Caki2 (cell line): ENCODE data around the gene PLPP2. TPM values are rescaled to one million over a fixed set of nuclear protein-coding genes. Genes with fewer than 3 reads are reported as not detected.
"Not testable (repeated sequence)": the region's sequence is repeated elsewhere in the genome, so short reads cannot be mapped to it uniquely, and the experiment has no call there.

Source experiments
- DNase-seq: peaks from one replicate; pipeline ENCODE4 v3.0.0-alpha.2; 2015; ENCODE audit warnings: low read depth
- in situ Hi-C: cut with HindIII; loops from 2 replicates; pipeline ENCODE4 v1.10.0; 2016; ENCODE audit warnings: low sequenced_read_pairs, low pct_unique_long_range_greater_than_20kb, mixed read lengths
- total RNA-seq: library from RNA; depleted of rRNA; stranded (reverse); fragments of >200 nt; shearing (Covaris generic); gene quantifications from 2 replicates; pipeline ENCODE4 v1.2.3, GENCODE V29; 2014; ENCODE audit warnings: low replicate concordance

PLPP2 gene
- total RNA-seq, 1 experiment from 2014 or later = 128 TPM

DNA sequence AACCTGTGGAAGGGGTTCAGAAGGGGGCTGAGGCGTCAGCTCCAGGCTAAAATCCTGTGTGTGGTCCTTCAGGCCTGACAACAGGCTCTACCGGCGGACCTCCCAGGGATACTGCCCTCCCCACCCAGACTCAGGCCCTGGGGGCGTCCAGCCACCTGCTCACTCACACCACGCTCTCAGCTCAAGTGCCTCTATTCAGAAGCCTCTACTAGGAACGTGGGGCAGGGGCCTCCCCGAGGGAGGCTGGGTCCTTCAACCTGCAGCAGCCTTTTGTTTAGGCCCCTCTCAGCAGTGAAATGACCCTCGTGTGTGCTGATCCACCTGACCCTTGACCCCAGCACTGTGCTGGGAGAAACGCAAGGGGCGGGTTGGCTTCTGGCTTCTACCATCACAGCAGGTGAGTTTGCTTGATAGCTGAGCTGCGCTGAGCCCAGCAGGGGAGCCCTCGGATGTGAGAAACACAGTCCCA, 10.6 kb downstream of the PLPP2 start:
- no peak for DNase-seq

DNA sequence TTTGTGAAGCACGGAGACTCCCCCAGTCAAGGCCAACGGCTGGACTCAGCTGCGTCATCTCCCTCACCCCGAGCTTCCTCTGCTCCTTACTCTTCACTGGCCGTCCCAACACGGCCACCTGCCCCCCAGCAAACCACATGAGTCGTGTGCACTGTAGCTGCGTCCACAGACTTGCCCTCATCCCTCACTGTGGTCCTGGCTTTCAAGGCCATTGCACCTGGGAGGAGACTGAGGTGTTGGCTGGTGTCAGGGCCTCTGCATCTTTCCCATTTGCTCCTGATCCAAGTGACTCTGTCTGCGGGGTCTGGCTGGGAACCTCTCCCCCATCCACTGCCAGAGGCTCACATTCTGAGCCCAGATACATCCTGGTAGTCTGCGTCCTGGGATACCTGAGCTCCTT, 11.5 kb downstream of the PLPP2 start:
- no peak for DNase-seq
- in situ Hi-C loops = no loop called here

More for the DNA sequence above, 10.6 kb downstream of the PLPP2 start:
- in situ Hi-C loops = no loop called here

DNA sequence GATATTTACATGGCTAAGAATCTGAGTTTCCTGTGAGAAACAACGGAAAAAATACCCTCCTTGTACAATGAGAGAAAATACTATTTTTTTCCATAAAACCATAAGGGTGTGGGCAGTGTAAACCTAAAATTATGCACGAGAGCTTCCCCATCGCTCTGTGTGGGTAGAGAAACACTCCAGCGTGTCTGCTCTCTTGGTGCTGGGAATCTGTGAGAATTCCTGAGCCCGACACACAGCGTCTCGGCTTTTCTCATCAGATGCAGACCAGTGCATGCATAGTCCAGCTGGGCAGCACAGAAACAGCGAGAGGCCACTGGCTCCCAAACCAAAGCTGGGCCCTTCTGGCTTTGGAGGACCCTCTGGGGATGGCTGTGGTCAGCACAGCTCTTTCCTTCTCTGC, 12.0 kb downstream of the PLPP2 start:
- no peak for DNase-seq
- in situ Hi-C loops = no loop called here

GRCh38 chr19:277581-278165, 13.5 kb downstream of the PLPP2 start:
- in situ Hi-C loops = no loop called here
- DNase-seq = no peak

GRCh38 chr19:277131-277530, 14.1 kb downstream of the PLPP2 start:
- DNase-seq = no peak

DNA sequence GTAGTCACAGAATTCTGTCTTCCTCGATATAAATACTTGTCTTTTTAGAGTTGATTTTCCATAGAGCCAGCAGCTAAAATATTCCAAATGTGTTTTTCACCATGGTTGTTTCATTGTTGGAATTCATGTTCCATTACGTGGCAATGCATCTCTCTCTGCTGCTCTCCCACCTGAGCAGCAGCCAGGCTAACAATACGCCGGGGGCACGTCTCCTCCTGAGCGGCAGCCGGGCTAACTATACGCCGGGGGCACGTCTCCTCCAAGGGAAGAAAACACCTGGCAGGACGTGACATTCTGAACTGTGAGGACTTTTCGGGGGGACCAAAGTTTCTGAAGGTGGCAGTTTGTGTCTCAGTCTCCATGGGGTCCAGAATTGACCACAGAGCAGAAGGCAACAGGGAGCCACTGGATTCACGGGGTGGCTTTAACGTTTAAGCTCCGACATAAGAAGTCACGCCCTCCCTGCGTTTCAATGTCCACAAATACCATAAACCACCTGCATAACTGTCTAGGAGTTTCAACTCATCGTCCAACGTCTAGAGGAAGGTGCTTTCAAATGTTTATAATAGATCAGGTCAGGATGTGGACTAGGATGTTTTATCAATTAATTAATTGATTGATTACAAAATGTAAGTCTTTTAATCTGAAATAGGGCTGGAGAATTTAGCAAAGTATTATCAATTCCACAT, 15.1 kb downstream of the PLPP2 start:
- DNase-seq = no peak
- in situ Hi-C loops = no loop called here

More at GRCh38 chr19:277131-277530, 14.1 kb downstream of the PLPP2 start:
- in situ Hi-C loops = no loop called here

DNA sequence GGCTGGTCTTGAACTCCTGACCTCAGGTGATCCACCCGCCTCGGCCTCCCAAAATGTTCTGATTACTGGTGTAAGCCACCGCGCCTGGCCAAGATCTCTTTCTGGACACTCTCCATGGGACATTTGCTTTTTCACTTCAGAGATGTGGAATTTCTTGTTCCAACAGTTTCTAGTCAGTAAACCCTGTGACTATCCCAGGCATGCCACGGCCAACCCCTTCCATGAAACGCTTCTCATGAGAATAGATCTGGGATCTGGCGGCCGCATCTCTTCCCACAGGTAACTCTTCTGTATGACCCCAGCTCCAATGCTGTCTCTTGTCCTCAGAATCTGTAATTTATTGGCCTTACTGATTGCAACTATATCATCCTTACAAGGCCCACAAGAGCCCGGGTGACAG, 16.2 kb downstream of the PLPP2 start:
- DNase-seq = no peak
- in situ Hi-C loops = no loop called here

DNA sequence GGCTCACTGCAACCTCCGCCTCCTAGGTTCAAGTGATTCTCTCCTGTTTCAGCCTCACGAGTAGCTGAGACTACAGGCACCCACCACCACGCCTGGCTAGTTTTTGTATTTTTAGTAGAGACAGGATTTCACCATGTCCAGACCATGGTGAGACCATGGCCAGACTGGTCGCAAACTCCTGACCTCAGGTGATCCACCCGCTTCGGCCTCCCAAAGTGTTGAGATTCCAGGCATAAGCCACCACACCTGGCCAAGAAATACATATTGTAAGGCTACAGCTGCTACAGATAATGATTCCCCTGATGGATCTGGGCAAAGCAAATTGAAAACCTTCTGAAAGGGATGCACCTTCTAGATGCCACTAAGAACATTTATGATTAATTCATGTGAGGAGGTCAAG, 17.8 kb downstream of the PLPP2 start:
- in situ Hi-C loops = no loop called here
- DNase-seq = no peak

GRCh38 chr19:271856-272255, 19.3 kb downstream of the PLPP2 start:
- DNase-seq = no peak
- in situ Hi-C loops = no loop called here

DNA sequence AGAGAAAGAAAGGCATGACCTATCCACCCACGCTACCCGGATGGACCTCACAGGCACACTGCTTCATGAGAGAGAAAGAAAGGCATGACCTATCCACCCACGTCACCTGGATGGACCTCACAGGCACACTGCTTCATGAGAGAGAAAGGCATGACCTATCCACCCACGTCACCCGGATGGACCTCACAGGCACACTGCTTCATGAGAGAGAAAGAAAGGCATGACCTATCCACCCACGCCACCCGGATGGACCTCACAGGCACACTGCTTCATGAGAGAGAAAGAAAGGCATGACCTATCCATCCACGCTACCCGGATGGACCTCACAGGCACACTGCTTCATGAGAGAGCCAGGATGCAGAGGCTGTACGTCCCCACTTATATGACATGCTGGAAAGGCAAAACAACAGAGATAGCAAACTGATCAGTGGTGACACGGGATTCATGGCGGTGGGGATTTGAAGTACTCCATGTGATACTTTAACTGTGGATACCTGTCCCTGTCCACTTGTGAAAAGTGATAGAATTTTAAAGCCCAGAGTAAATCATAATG, 20.4 kb downstream of the PLPP2 start:
- DNase-seq, in situ Hi-C loops: not testable (repeated sequence)

- DNase-seq = no peak
- in situ Hi-C loops = no loop called here
Observed at GRCh38 chr19:269241-269640, 22.0 kb downstream of the PLPP2 start.

DNA sequence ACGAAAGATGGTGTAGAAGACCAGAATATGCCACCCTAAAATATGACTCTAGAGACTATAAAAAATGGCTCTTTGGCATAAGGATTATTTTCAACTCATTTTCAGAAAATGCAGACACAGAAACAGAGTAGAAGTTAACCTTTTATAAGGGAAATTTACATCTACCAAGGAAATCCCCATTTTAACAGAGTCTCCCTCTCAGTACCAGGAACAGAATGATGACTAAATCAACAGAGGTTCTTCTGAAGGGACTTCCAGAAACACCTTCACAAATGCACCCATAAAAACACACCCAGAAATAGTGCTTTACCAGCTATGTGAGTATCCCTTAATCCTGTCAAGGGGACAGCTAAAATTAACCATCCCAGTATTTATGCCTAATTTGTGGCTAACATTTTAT, 29.1 kb downstream of the PLPP2 start:
- DNase-seq = no peak
- in situ Hi-C loops = no loop called here

DNA sequence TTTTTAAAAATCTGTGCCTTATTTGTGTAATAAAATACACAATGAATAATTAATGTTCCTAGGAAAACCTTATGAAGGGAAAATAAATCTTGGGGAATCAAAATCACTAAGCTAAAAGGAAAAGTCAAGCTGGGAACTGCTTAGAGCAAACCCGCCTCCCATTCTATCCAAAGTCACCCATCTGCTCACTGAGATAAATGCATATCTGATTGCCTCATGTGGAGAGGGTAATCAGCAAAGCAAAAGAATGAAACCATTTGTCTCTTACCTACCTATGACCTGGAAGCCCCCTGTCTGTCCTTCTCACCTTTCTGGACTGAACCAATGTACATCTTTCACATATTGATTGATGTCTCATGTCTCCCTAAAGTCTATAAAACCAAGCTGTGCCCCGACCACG, 34.4 kb downstream of the PLPP2 start:
- DNase-seq, in situ Hi-C loops: not testable (repeated sequence)

DNA sequence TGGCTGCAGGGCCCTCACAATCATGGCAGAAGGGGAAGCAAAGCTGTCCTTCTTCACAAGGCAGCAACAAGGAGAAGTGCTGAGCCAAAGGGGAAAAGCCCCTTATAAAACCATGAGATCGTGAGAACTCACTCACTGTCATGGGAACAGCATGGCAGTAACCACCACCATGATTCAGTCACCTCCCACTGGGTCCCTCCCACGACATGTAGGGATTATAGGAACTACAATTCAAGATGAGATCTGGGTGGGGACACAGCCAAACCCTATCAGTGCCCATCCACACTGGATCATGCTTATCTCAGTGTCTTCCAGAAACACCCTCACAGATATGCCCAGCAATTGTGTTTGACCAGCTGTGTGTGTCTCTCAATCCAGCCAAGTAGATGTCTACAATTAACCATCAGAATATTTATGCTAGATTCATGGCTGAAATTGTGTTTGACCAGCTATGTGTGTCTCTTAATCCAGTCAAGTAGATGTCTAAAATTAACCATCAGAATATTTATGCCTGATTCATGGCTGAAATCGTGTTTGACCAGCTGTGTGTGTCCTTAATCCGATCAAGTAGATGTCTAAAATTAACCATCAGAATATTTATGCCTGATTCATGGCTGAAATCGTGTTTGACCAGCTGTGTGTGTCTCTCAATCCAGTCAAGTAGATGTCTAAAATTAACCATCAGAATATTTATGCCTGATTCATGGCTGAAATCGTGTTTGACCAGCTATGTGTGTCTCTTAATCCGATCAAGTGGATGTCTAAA, 38.6 kb downstream of the PLPP2 start:
- DNase-seq, in situ Hi-C loops: not testable (repeated sequence)

- in situ Hi-C loops = no loop called here
- DNase-seq = no peak
Observed at GRCh38 chr19:246551-246950, 44.7 kb downstream of the PLPP2 start.

GRCh38 chr19:245900-246299, 45.3 kb downstream of the PLPP2 start:
- DNase-seq, in situ Hi-C loops: not testable (repeated sequence)

DNA sequence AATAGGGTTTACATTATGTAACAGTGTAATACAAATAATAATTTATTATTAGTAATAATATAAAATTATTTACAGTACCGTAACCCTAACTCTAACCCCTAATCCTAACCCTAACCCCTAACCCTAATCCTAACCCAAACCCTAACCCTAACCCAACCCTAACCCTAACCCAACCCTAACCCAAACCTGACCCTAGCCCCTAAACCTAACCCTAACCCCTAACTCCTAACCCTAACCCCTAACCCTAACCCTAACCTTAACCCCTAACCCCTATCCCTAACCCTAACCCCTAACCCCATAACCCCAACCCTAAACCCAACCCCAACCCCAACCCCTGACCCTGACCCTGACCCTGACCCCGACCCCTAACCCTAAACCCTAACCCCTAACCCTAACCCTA, 45.7 kb downstream of the PLPP2 start:
- DNase-seq = no peak
- in situ Hi-C loops = no loop called here
